Neural cell (in vitro differentiated cells): ENCODE data around the gene PGBD5. TPM values are rescaled to one million over a fixed set of nuclear protein-coding genes. Genes with fewer than 3 reads are reported as not detected.

ENCODE experiments used
- H2AFZ ChIP-seq: fragments of 200-600, 300-800 bp; sonication (generic), shearing (Covaris generic); 2 replicates; pipeline ENCODE4 v1.6.0; 2014; ENCODE audit warnings: low read depth, mild to moderate bottlenecking, antibody characterized with exemption, low read length, moderate library complexity
- H3F3A ChIP-seq: fragments of 200-600 bp; shearing (Covaris generic); 2 replicates; pipeline ENCODE4 v1.6.1; 2016; ENCODE audit warnings: mild to moderate bottlenecking, moderate library complexity, mixed read lengths, antibody characterized with exemption, low read length; ENCODE audit not compliant: insufficient read depth, poor library complexity, severe bottlenecking
- H3K27ac ChIP-seq: fragments of 200-600, 300-800 bp; sonication (generic), shearing (Covaris generic); 2 replicates; pipeline ENCODE4 v1.5.1; 2014; ENCODE audit warnings: mild to moderate bottlenecking, low read length, moderate library complexity
- H3K27me3 ChIP-seq: fragments of 300-800, 200-600 bp; sonication (generic), shearing (Covaris generic); 2 replicates; pipeline ENCODE4 v1.6.0; 2014; ENCODE audit warnings: mild to moderate bottlenecking, low read depth, low read length, moderate library complexity; ENCODE audit not compliant: insufficient read depth
- H3K36me3 ChIP-seq: fragments of 300-800, 200-600 bp; sonication (generic), shearing (Covaris generic); 2 replicates; pipeline ENCODE4 v1.5.1; 2014; ENCODE audit warnings: mild to moderate bottlenecking, antibody characterized with exemption, low read length, moderate library complexity; ENCODE audit not compliant: insufficient read depth
- H3K4me2 ChIP-seq: fragments of 300-800, 200-600 bp; sonication (generic), shearing (Covaris generic); 2 replicates; pipeline ENCODE4 v1.6.0; 2014; ENCODE audit warnings: mild to moderate bottlenecking, low read length
- H3K4me3 ChIP-seq: fragments of 300-800, 200-600 bp; sonication (generic), shearing (Covaris generic); 2 replicates; pipeline ENCODE4 v1.5.1; 2014; ENCODE audit warnings: mild to moderate bottlenecking, low read length, moderate library complexity
- H3K79me2 ChIP-seq: fragments of 200-600 bp; shearing (Covaris generic); replicated peaks from 2 replicates; pipeline ENCODE4 v1.6.0; 2014; ENCODE audit warnings: mild to moderate bottlenecking, low read length, moderate library complexity; ENCODE audit not compliant: insufficient read depth
- H3K9ac ChIP-seq: fragments of 300-800, 200-600 bp; sonication (generic), shearing (Covaris generic); 2 replicates; pipeline ENCODE4 v1.6.1; 2016; ENCODE audit warnings: mild to moderate bottlenecking, low read length, mixed read lengths
- H3K9me2 ChIP-seq: fragments of 200-600 bp; shearing (Covaris generic); 2 replicates; pipeline ENCODE4 v1.6.1; 2016; ENCODE audit warnings: mild to moderate bottlenecking, low read length, mixed read lengths; ENCODE audit not compliant: insufficient read depth
- H3K9me3 ChIP-seq: fragments of 200-600, 300-800 bp; sonication (generic), shearing (Covaris generic); 2 replicates; pipeline ENCODE4 v1.6.1; 2016; ENCODE audit warnings: mild to moderate bottlenecking, mixed run types, low read length, moderate library complexity, mixed read lengths
- H4K20me1 ChIP-seq: fragments of 200-600 bp; shearing (Covaris generic); 2 replicates; pipeline ENCODE4 v1.6.1; 2016; ENCODE audit warnings: mild to moderate bottlenecking, mixed run types; ENCODE audit not compliant: insufficient read depth
- CTCF ChIP-seq: fragments of 450-650 bp; IDR thresholded peaks from 2 replicates; pipeline ENCODE4 v1.5.1; 2014; ENCODE audit warnings: antibody characterized with exemption, mild to moderate bottlenecking, moderate library complexity; ENCODE audit not compliant: poor library complexity, severe bottlenecking
- EP300 ChIP-seq: fragments of 450-650 bp; conservative IDR thresholded peaks from 2 replicates; pipeline ENCODE4 v1.6.1; 2014; ENCODE audit warnings: antibody characterized with exemption, mild to moderate bottlenecking, moderate library complexity; ENCODE audit not compliant: poor library complexity, severe bottlenecking
- EZH2 ChIP-seq: fragments of 200-600, 300-800 bp; shearing (Covaris generic), sonication (generic); IDR thresholded peaks from 2 replicates; pipeline ENCODE4 v1.6.1; 2014; ENCODE audit warnings: antibody characterized with exemption, low read length, borderline replicate concordance, mild to moderate bottlenecking; ENCODE audit not compliant: insufficient read depth, poor library complexity, severe bottlenecking
- MXI1 ChIP-seq: fragments of 450-650 bp; conservative IDR thresholded peaks from 2 replicates; pipeline ENCODE4 v1.6.1; 2014; ENCODE audit warnings: antibody characterized with exemption, mild to moderate bottlenecking; ENCODE audit not compliant: poor library complexity, severe bottlenecking
- POLR2AphosphoS5 ChIP-seq: IDR thresholded peaks from 2 replicates; pipeline ENCODE4 v1.6.1; 2012
- RAD21 ChIP-seq: fragments of 450-650 bp; conservative IDR thresholded peaks from 2 replicates; pipeline ENCODE4 v1.6.1; 2014; ENCODE audit warnings: antibody characterized with exemption, mild to moderate bottlenecking, moderate library complexity
- REST ChIP-seq: IDR thresholded peaks from 2 replicates; pipeline ENCODE4 v1.6.1; 2012; ENCODE audit warnings: borderline replicate concordance
- SMC3 ChIP-seq: fragments of 450-650 bp; conservative IDR thresholded peaks from 2 replicates; pipeline ENCODE4 v1.6.1; 2014; ENCODE audit warnings: antibody characterized with exemption, mild to moderate bottlenecking, moderate library complexity; ENCODE audit not compliant: poor library complexity
- TAF1 ChIP-seq: IDR thresholded peaks from 2 replicates; pipeline ENCODE4 v1.6.1; 2012; ENCODE audit warnings: low read depth
- polyA plus RNA-seq: library from polyadenylated mRNA; depleted of rRNA; stranded (reverse); fragments of >200 nt; gene quantifications from 2 replicates; pipeline ENCODE4 v1.2.3, GENCODE V29; 2014

PGBD5 gene
- polyA plus RNA-seq, 1 donor from 2014 or later = 16.3 TPM

DNA sequence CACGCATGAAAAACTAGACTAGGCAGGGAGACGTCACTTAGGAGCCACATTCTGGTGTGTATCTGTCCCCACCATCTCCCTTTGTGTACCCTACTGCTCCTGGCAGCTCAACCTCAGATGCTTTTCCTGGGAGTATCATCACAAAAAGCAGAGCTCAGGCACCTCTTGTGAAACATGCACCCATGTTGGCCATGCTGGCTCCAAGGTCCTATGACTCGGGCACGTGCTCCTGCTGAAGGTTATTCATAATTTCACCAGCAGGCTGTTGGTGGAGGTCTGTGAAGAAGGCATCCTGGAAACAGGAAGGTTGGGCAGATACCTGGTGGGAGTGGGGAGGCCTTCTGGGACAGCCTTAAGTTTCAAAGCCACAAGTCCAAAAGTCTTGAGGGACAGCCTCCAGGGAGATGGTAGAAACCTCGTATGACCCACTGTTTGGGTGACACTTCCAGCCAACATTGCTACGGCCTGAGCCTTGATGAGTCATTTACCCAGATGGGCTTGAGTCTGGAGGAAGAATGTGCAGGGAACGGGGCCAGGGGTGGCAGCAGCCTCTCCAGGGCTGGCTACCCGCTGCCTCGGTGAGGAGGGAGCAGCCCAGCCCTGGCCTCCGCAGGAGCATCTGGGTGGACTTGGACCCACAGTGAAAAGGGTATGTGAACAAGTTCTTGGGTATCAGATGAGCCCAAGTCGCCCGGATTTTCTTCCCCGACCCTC is 75.8 kb downstream of the PGBD5 start:
- H3K27ac ChIP-seq = no peak overlapping the region
- no peaks in the 10 kb centered on the region for H3K27me3 ChIP-seq
- no peak overlapping the region for H3K9ac ChIP-seq
- H2AFZ ChIP-seq = no peak overlapping the region
- H3K4me3 ChIP-seq = no peak overlapping the region
- no peaks in the 10 kb centered on the region for H3K79me2 ChIP-seq
- no peaks in the 10 kb centered on the region for H3F3A ChIP-seq
- H3K9me2 ChIP-seq = no peaks in the 10 kb centered on the region
- H4K20me1 ChIP-seq = no peaks in the 10 kb centered on the region
- no peak for TF ChIP-seq EZH2
- TF ChIP-seq CTCF = no peak
- no peak for TF ChIP-seq SMC3
- TF ChIP-seq TAF1 = no peak
- no peak for TF ChIP-seq MXI1
- TF ChIP-seq EP300 = no peak
- no peak for TF ChIP-seq RAD21
- no peak for TF ChIP-seq REST
- no peak for TF ChIP-seq POLR2AphosphoS5
- H3K9me3 ChIP-seq = no peaks in the 10 kb centered on the region
- H3K4me2 ChIP-seq = no peak overlapping the region
- H3K36me3 ChIP-seq = no peaks in the 10 kb centered on the region

DNA sequence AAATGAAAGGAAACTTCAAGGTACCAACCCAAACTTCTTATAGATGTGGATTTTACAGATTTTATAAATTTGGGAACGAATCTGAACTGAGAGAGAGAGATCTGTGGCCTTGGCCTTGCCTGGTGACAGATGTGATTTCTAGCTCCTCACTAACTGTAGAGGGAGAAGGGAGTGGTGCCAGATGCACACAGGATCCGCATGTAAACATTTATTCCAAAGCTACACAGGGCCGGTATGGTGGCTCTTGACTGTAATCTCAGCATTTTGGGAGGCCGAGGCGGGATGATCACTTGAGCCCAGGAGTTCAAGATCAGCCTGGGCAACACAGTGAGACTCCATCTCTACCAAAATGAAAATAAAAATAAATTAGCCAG is 77.1 kb downstream of the PGBD5 start:
- no peaks in the 10 kb centered on the region for H3K36me3 ChIP-seq
- no peak overlapping the region for H3K27ac ChIP-seq
- H2AFZ ChIP-seq = no peak overlapping the region
- H3K9ac ChIP-seq = no peak overlapping the region
- no peaks in the 10 kb centered on the region for H4K20me1 ChIP-seq
- no peak overlapping the region for H3K4me3 ChIP-seq
- H3K9me3 ChIP-seq = no peaks in the 10 kb centered on the region
- no peak overlapping the region for H3K4me2 ChIP-seq
- no peaks in the 10 kb centered on the region for H3K27me3 ChIP-seq
- TF ChIP-seq CTCF (no peak), SMC3 (no peak), TAF1 (no peak), RAD21 (no peak), EP300 (no peak), MXI1 (no peak), REST (no peak), POLR2AphosphoS5 (no peak), EZH2 (no peak)
- no peaks in the 10 kb centered on the region for H3K79me2 ChIP-seq
- no peaks in the 10 kb centered on the region for H3F3A ChIP-seq
- no peaks in the 10 kb centered on the region for H3K9me2 ChIP-seq
